ENCODE results near the gene RAI1.
"Not testable (repeated sequence)": the region's sequence is repeated elsewhere in the genome, so short reads cannot be mapped to it uniquely, and the experiment has no call there.

RAI1 gene

DNA sequence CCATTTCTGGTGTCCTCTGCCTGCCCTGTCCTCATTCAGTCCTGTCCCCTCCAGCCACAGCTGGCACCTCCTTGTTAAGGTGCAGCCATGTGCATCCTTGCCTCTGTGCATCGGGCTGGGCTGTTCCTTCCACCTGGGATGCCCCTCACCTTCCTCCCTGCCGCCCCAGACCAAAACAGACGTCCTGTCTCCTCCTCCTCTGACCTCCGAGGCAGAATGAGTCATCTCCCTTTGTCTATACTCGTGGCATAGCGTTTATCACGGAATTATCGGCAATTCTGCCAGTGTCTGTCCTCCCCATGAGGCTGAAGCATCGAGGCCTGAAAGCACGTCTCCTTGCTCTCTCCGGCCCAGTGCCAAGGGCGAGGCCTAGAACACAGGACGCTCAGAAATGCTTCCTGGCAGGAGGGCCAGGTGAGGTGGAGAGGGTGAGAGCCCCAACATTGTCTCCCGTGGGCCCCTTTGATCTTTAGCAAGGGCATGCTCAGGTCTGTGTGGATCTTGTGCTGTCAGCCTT is 4.6 kb downstream of the RAI1 start:
- in situ Hi-C loops (cut with HindIII; ENCODE audit: low pct_ligation_motif_present, low sequenced_read_pairs) = no loop called here
- TF ChIP-seq CTCF (IDR thresholded peaks at IDR 0.05; ENCODE audit: low read depth, low read length, missing control alignments) = no peak
- peak overlapping the region; percentile 32 for H3K4me3 ChIP-seq (ENCODE audit: low read depth, low read length)
- H3K36me3 ChIP-seq (replicated peaks) = no peaks in the 10 kb centered on the region
- peak overlapping the region; percentile 70 for H3K27ac ChIP-seq
- H3K27me3 ChIP-seq (replicated peaks) = no peaks in the 10 kb centered on the region
- DNase-seq = peak; percentile 79

- in situ Hi-C loops (cut with HindIII; ENCODE audit: low pct_ligation_motif_present, low sequenced_read_pairs) = no loop called here
- no peak for DNase-seq
- Histone ChIP-seq H3K4me3 (ENCODE audit: low read depth, low read length) (no peak overlapping the region), H3K27me3 (replicated peaks) (no peaks in the 10 kb centered on the region), H3K36me3 (replicated peaks) (no peaks in the 10 kb centered on the region), H3K27ac (no peak overlapping the region)
- TF ChIP-seq CTCF (IDR thresholded peaks at IDR 0.05; ENCODE audit: low read depth, low read length, missing control alignments) = no peak
These were observed 8.1 kb downstream of the RAI1 start for GRCh38 chr17:17689312-17689711.

DNA sequence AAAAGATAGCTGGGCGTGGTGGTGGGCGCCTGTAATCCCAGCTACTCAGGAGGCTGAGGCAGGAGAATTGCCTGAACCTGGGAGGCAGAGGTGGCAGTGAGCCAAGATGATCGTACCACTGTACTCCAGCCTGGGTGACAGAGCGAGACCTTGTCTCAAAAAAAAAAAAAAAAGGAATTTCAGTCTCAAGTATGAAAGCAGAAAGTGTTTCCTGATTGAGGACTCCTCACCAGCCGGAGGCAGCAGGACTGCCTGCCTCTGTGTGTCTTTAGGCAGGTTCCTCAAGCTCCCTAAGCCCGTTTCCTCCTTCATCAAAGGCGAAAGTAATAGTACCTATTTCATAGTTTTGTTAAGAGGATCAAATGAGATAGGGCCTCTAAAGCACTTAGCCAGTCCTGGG is 9.0 kb downstream of the RAI1 start:
- H3K27ac ChIP-seq; H3K36me3 ChIP-seq (replicated peaks); H3K27me3 ChIP-seq (replicated peaks); DNase-seq; H3K4me3 ChIP-seq (ENCODE audit: low read depth, low read length); in situ Hi-C loops (cut with HindIII; ENCODE audit: low pct_ligation_motif_present, low sequenced_read_pairs): not testable (repeated sequence)

GRCh38 chr17:17691468-17692263 is 10.4 kb downstream of the RAI1 start:
- no peaks in the 10 kb centered on the region for H3K36me3 ChIP-seq (replicated peaks)
- no peak overlapping the region for H3K4me3 ChIP-seq (ENCODE audit: low read depth, low read length)
- H3K27ac ChIP-seq = no peak overlapping the region
- in situ Hi-C loops (cut with HindIII; ENCODE audit: low pct_ligation_motif_present, low sequenced_read_pairs) = no loop called here
- no peaks in the 10 kb centered on the region for H3K27me3 ChIP-seq (replicated peaks)
- no peak for DNase-seq
- no peak for TF ChIP-seq CTCF (IDR thresholded peaks at IDR 0.05; ENCODE audit: low read depth, low read length, missing control alignments)

DNA sequence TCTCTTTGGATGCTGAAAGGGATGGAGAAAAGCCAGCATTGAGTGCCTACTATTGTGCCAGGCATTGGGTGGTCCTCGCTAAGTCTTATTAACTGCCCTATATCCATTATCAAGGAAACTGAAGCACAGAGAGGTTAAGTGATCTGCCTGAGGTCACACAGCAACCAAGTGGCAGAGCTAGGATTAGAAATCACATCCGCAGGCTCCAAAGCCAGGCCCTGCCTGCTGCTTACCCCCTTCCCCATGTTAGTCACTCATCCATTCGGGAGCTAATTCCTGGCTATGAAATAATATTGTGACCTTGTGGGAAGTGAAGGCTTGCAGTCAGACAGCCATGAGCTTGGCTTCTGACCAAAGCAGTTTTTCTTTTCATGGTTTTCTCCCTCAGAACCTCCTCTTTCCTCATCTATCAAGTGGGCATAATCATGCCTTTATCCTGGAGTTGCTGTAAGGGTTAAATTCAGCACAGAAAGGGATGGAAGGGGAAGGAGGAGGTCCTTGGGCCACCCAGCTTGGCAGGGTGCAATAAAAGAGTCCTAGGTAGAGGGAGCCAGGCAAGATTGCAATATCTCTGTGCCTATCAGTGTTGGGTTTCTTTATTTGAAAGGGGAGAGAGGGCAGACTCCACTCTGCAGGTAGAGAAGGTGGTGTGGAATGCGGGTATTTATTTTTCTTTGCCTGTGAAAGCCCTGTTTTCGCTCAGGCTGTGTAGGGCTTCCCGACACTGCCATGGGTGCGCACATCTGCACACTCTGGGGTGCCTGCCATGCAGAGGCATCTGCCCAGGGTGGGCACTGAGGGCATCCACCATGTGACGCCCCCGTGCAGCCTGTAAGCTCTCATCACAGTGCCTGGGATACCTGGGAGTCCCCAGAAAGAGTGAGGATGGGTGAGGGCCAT is 11.3 kb downstream of the RAI1 start:
- in situ Hi-C loops (cut with HindIII; ENCODE audit: low pct_ligation_motif_present, low sequenced_read_pairs) = no loop called here
- H3K36me3 ChIP-seq (replicated peaks) = no peaks in the 10 kb centered on the region
- no peak overlapping the region for H3K27ac ChIP-seq
- H3K27me3 ChIP-seq (replicated peaks) = no peaks in the 10 kb centered on the region
- H3K4me3 ChIP-seq (ENCODE audit: low read depth, low read length) = no peak overlapping the region
- TF ChIP-seq CTCF (IDR thresholded peaks at IDR 0.05; ENCODE audit: low read depth, low read length, missing control alignments) = no peak
- DNase-seq = no peak
